C4-2B (cell line): Measurements from ENCODE around the gene DLGAP1.

Experiments used
- CTCF ChIP-seq: fragments of 450-650 bp; conservative IDR thresholded peaks from 2 replicates; pipeline ENCODE4 v1.5.1; 2017; ENCODE audit warnings: mild to moderate bottlenecking
- ZFX ChIP-seq: fragments of 450-650 bp; IDR thresholded peaks from 2 replicates; pipeline ENCODE4 v1.6.1; 2017

GRCh38 chr18:4438938-4439337, 16.2 kb downstream of the DLGAP1 start:
- TF ChIP-seq CTCF (no peak), ZFX (no peak)
